Measurements from ENCODE around the gene SLC6A8. TPM values are rescaled to one million over a fixed set of nuclear protein-coding genes. Genes with fewer than 3 reads are reported as not detected.

SLC6A8 gene
- total RNA-seq, 1 donor from 2014 or later = 94.1 TPM

GRCh38 chrX:153650959-153651358 is 36.8 kb upstream of the SLC6A8 start:
- no peak overlapping the region for H3K4me2 ChIP-seq
- H3K27me3 ChIP-seq = peaks cover 37% of the 10 kb centered on the region
- Mint-ChIP-seq H3K9me3 (peaks cover 35% of the 10 kb centered on the region), H3K27me3 (ENCODE audit: insufficient read depth, low read depth) (peaks cover 12% of the 10 kb centered on the region), H3K4me3 (no peak overlapping the region), H3K27ac (no peak overlapping the region), H3K4me1 (no peaks in the 10 kb centered on the region), H3K36me3 (no peaks in the 10 kb centered on the region)
- no peaks in the 10 kb centered on the region for H3F3A ChIP-seq (ENCODE audit: low read depth)
- H2AFZ ChIP-seq (replicated peaks) = no peak overlapping the region
- no peaks in the 10 kb centered on the region for H3K79me2 ChIP-seq (ENCODE audit: low read depth)
- no peak overlapping the region for H3K9ac ChIP-seq
- TF ChIP-seq CTCF (IDR thresholded peaks at IDR 0.05) (no peak), EZH2 (IDR thresholded peaks at IDR 0.05) (no peak), EZH2phosphoT487 (IDR thresholded peaks at IDR 0.05) (no peak)
- no peak overlapping the region for H3K4me3 ChIP-seq
- no peaks in the 10 kb centered on the region for H3K4me1 ChIP-seq
- no peak overlapping the region for H3K27ac ChIP-seq
- H4K20me1 ChIP-seq (ENCODE audit: low read depth) = peaks cover 7% of the 10 kb centered on the region
- H3K36me3 ChIP-seq = no peaks in the 10 kb centered on the region
- H3K9me3 ChIP-seq (ENCODE audit: low read depth) = peaks cover 14% of the 10 kb centered on the region
- DNase-seq (ENCODE audit: low spot score) = no peak

- no peak for DNase-seq (ENCODE audit: low spot score)
- Mint-ChIP-seq H3K27ac (no peak overlapping the region), H3K27me3 (ENCODE audit: insufficient read depth, low read depth) (peaks cover 8% of the 10 kb centered on the region), H3K9me3 (peaks cover 35% of the 10 kb centered on the region), H3K36me3 (no peaks in the 10 kb centered on the region), H3K4me3 (peak overlapping the region; percentile 30), H3K4me1 (no peaks in the 10 kb centered on the region)
- no peak overlapping the region for H3K4me2 ChIP-seq
- no peaks in the 10 kb centered on the region for H3K4me1 ChIP-seq
- no peak overlapping the region for H2AFZ ChIP-seq (replicated peaks)
- H4K20me1 ChIP-seq (ENCODE audit: low read depth) = peaks cover 6% of the 10 kb centered on the region
- no peak overlapping the region for H3K9ac ChIP-seq
- TF ChIP-seq EZH2phosphoT487 (IDR thresholded peaks at IDR 0.05) = no peak
- TF ChIP-seq CTCF (IDR thresholded peaks at IDR 0.05) = peak; percentile 27
- H3F3A ChIP-seq (ENCODE audit: low read depth) = no peaks in the 10 kb centered on the region
- H3K27ac ChIP-seq = no peak overlapping the region
- H3K79me2 ChIP-seq (ENCODE audit: low read depth) = no peaks in the 10 kb centered on the region
- no peak overlapping the region for H3K4me3 ChIP-seq
- H3K36me3 ChIP-seq = no peaks in the 10 kb centered on the region
- peaks cover 31% of the 10 kb centered on the region for H3K27me3 ChIP-seq
- peaks cover 14% of the 10 kb centered on the region for H3K9me3 ChIP-seq (ENCODE audit: low read depth)
Observed at GRCh38 chrX:153651540-153652079, 36.1 kb upstream of the SLC6A8 start.

GRCh38 chrX:153653556-153653955 is 34.2 kb upstream of the SLC6A8 start:
- peaks cover 11% of the 10 kb centered on the region for H3K27me3 ChIP-seq
- TF ChIP-seq EZH2phosphoT487 (IDR thresholded peaks at IDR 0.05) = no peak
- no peak for TF ChIP-seq CTCF (IDR thresholded peaks at IDR 0.05)
- no peak for TF ChIP-seq EZH2 (IDR thresholded peaks at IDR 0.05)
- H3K4me1 ChIP-seq = no peaks in the 10 kb centered on the region
- Mint-ChIP-seq H3K36me3 (no peaks in the 10 kb centered on the region), H3K4me3 (no peak overlapping the region), H3K4me1 (no peaks in the 10 kb centered on the region), H3K9me3 (peaks cover 47% of the 10 kb centered on the region), H3K27ac (no peak overlapping the region), H3K27me3 (ENCODE audit: insufficient read depth, low read depth) (peaks cover 6% of the 10 kb centered on the region)
- no peak overlapping the region for H2AFZ ChIP-seq (replicated peaks)
- H3K27ac ChIP-seq = no peak overlapping the region
- no peak for DNase-seq (ENCODE audit: low spot score)
- peaks cover 3% of the 10 kb centered on the region for H4K20me1 ChIP-seq (ENCODE audit: low read depth)
- H3K79me2 ChIP-seq (ENCODE audit: low read depth) = no peaks in the 10 kb centered on the region
- no peak overlapping the region for H3K4me2 ChIP-seq
- H3K9ac ChIP-seq = no peak overlapping the region
- peaks cover 14% of the 10 kb centered on the region for H3K9me3 ChIP-seq (ENCODE audit: low read depth)
- no peaks in the 10 kb centered on the region for H3F3A ChIP-seq (ENCODE audit: low read depth)
- H3K4me3 ChIP-seq = no peak overlapping the region
- no peaks in the 10 kb centered on the region for H3K36me3 ChIP-seq

Data from neural progenitor cell (in vitro differentiated cells).